Mononuclear cell (primary cell): Measurements from ENCODE around the gene C19orf81. TPM values are rescaled to one million over a fixed set of nuclear protein-coding genes. Genes with fewer than 3 reads are reported as not detected.
"Not testable (repeated sequence)": the region's sequence is repeated elsewhere in the genome, so short reads cannot be mapped to it uniquely, and the experiment has no call there.

Experiments
- H3K27me3 ChIP-seq: 2 replicates; pipeline ENCODE4 v1.6.0; 2011; ENCODE audit warnings: low read length, control low read depth; ENCODE audit not compliant: insufficient read depth
- H3K4me1 ChIP-seq: 2 replicates; pipeline ENCODE4 v1.5.1; 2011; ENCODE audit warnings: mild to moderate bottlenecking, low read length, control low read depth; ENCODE audit not compliant: insufficient read depth
- H3K4me3 ChIP-seq: 2 replicates; pipeline ENCODE4 v1.5.1; 2011; ENCODE audit warnings: mild to moderate bottlenecking, low read length, moderate library complexity
- H3K9me3 ChIP-seq: 2 replicates; pipeline ENCODE4 v1.5.1; 2011; ENCODE audit warnings: low read depth, mild to moderate bottlenecking, control low read depth, low read length
- total RNA-seq: library from RNA; depleted of rRNA; stranded (reverse); fragments of >200 nt; gene quantifications from one replicate; pipeline ENCODE4 v1.2.3, GENCODE V29; 2012

Gene C19orf81
- total RNA-seq: not detected

- H3K27me3 ChIP-seq: peaks cover 2% of the 10 kb centered on the region
- H3K4me3 ChIP-seq: no peak within 1 kb of the TSS
- H3K9me3 ChIP-seq: no peaks in the 10 kb centered on the region
- no peaks in the 10 kb centered on the region for H3K4me1 ChIP-seq
Measured at GRCh38 chr19:50649433-50650391, at the start of gene C19orf81. Gene C19orf81, plus strand, starts transcription at chr19:50649445. Its CDS starts 0 bp downstream, at chr19:50649445.

GRCh38 chr19:50601407-50602088 is 47.7 kb upstream of the C19orf81 start:
- H3K4me3 ChIP-seq: no peak overlapping the region
- H3K9me3 ChIP-seq: no peaks in the 10 kb centered on the region
- peaks cover 4% of the 10 kb centered on the region for H3K27me3 ChIP-seq
- H3K4me1 ChIP-seq: no peaks in the 10 kb centered on the region

- peaks cover 4% of the 10 kb centered on the region for H3K27me3 ChIP-seq
- no peaks in the 10 kb centered on the region for H3K4me1 ChIP-seq
- H3K4me3 ChIP-seq: no peak overlapping the region
- H3K9me3 ChIP-seq: no peaks in the 10 kb centered on the region
Measured at GRCh38 chr19:50602089-50602422, 47.2 kb upstream of the C19orf81 start.

GRCh38 chr19:50602496-50602895 is 46.7 kb upstream of the C19orf81 start:
- no peak overlapping the region for H3K4me3 ChIP-seq

GRCh38 chr19:50602935-50603334 is 46.3 kb upstream of the C19orf81 start:
- no peak overlapping the region for H3K4me3 ChIP-seq
- peaks cover 5% of the 10 kb centered on the region for H3K4me1 ChIP-seq
- peaks cover 4% of the 10 kb centered on the region for H3K27me3 ChIP-seq
- H3K9me3 ChIP-seq: no peaks in the 10 kb centered on the region

More at GRCh38 chr19:50602496-50602895, 46.7 kb upstream of the C19orf81 start:
- Histone ChIP-seq H3K4me1 (peaks cover 1% of the 10 kb centered on the region), H3K27me3 (peaks cover 4% of the 10 kb centered on the region), H3K9me3 (no peaks in the 10 kb centered on the region)

GRCh38 chr19:50604264-50605073 is 44.8 kb upstream of the C19orf81 start:
- not testable (repeated sequence) for H3K4me1 ChIP-seq, H3K27me3 ChIP-seq, H3K4me3 ChIP-seq, H3K9me3 ChIP-seq

- H3K4me3 ChIP-seq, H3K4me1 ChIP-seq, H3K9me3 ChIP-seq, H3K27me3 ChIP-seq: not testable (repeated sequence)
Measured at GRCh38 chr19:50606059-50606836, 43.0 kb upstream of the C19orf81 start.

- H3K4me3 ChIP-seq: no peak overlapping the region
- peaks cover 4% of the 10 kb centered on the region for H3K27me3 ChIP-seq
- H3K4me1 ChIP-seq: peaks cover 10% of the 10 kb centered on the region
- H3K9me3 ChIP-seq: no peaks in the 10 kb centered on the region
Measured at GRCh38 chr19:50607388-50607787, 41.9 kb upstream of the C19orf81 start.

- peaks cover 10% of the 10 kb centered on the region for H3K4me1 ChIP-seq
- H3K4me3 ChIP-seq: no peak overlapping the region
- no peaks in the 10 kb centered on the region for H3K9me3 ChIP-seq
- no peaks in the 10 kb centered on the region for H3K27me3 ChIP-seq
Measured at GRCh38 chr19:50607874-50608785, 41.1 kb upstream of the C19orf81 start.

- H3K4me3 ChIP-seq, H3K4me1 ChIP-seq, H3K9me3 ChIP-seq, H3K27me3 ChIP-seq: not testable (repeated sequence)
Measured at GRCh38 chr19:50612504-50613404, 36.5 kb upstream of the C19orf81 start.

GRCh38 chr19:50618379-50618778 is 30.9 kb upstream of the C19orf81 start:
- H3K4me1 ChIP-seq, H3K9me3 ChIP-seq, H3K4me3 ChIP-seq, H3K27me3 ChIP-seq: not testable (repeated sequence)

GRCh38 chr19:50619184-50619583 is 30.1 kb upstream of the C19orf81 start:
- not testable (repeated sequence) for H3K4me1 ChIP-seq, H3K9me3 ChIP-seq, H3K4me3 ChIP-seq, H3K27me3 ChIP-seq

GRCh38 chr19:50620394-50620906 is 28.8 kb upstream of the C19orf81 start:
- H3K27me3 ChIP-seq, H3K4me1 ChIP-seq, H3K4me3 ChIP-seq, H3K9me3 ChIP-seq: not testable (repeated sequence)
